GM19240 (cell line): ENCODE results near the gene ELK3.

Source experiments
- DNase-seq: peaks from one replicate; pipeline ENCODE4 v3.0.0; 2011; ENCODE audit warnings: low spot score; ENCODE audit not compliant: insufficient read length

ELK3 gene

GRCh38 chr12:96187956-96188355 is 6.2 kb upstream of the ELK3 start:
- no peak for DNase-seq

GRCh38 chr12:96189781-96190180 is 4.4 kb upstream of the ELK3 start:
- no peak for DNase-seq

- DNase-seq: no peak
Measured at GRCh38 chr12:96190413-96191108, 3.6 kb upstream of the ELK3 start.

- DNase-seq: no peak
Measured at GRCh38 chr12:96192926-96193573, 1.1 kb upstream of the ELK3 start.

GRCh38 chr12:96194576-96194889 is 358 bp downstream of the ELK3 start:
- no peak for DNase-seq

GRCh38 chr12:96194971-96195844 is 1.0 kb downstream of the ELK3 start:
- peak; percentile 67 for DNase-seq

- no peak for DNase-seq
Measured at GRCh38 chr12:96195845-96196451, 1.8 kb downstream of the ELK3 start.

GRCh38 chr12:96196781-96197180 is 2.6 kb downstream of the ELK3 start:
- DNase-seq: no peak

GRCh38 chr12:96197503-96198272 is 3.5 kb downstream of the ELK3 start:
- no peak for DNase-seq

- no peak for DNase-seq
Measured at GRCh38 chr12:96198965-96199364, 4.8 kb downstream of the ELK3 start.

- no peak for DNase-seq
Measured at GRCh38 chr12:96199464-96199863, 5.3 kb downstream of the ELK3 start.

GRCh38 chr12:96201272-96202227 is 7.4 kb downstream of the ELK3 start:
- no peak for DNase-seq

GRCh38 chr12:96204381-96204780 is 10.2 kb downstream of the ELK3 start:
- DNase-seq: no peak

- no peak for DNase-seq
Measured at GRCh38 chr12:96205908-96206307, 11.7 kb downstream of the ELK3 start.

GRCh38 chr12:96206936-96207662 is 12.9 kb downstream of the ELK3 start:
- no peak for DNase-seq

GRCh38 chr12:96208346-96208745 is 14.2 kb downstream of the ELK3 start:
- no peak for DNase-seq

GRCh38 chr12:96208801-96209549 is 14.8 kb downstream of the ELK3 start:
- no peak for DNase-seq

- no peak for DNase-seq
Measured at GRCh38 chr12:96210376-96211055, 16.3 kb downstream of the ELK3 start.
